Sciatic nerve (tissue), 2 donors: Measurements from ENCODE around the gene CERKL. TPM values are rescaled to one million over a fixed set of nuclear protein-coding genes. Genes with fewer than 3 reads are reported as not detected.

Experiments
- ATAC-seq: fragments of 200-7000 bp; cut with Tn5 transposase; one replicate; pipeline ENCODE4 v1.9.1; 2020; ENCODE audit warnings: mild to moderate bottlenecking, moderate library complexity
- DNase-seq: peaks from one replicate; pipeline ENCODE4 v3.0.0-alpha.2; 2020; ENCODE audit warnings: low spot score
- intact Hi-C: fragments of 100-400 bp; cut with DNase I; formaldehyde crosslinking; loops from one replicate; pipeline ENCODE4 v1.14.2; 2022
- total RNA-seq: library from RNA; stranded (reverse); fragmentation: NEBNext Ultra II Directional; extraction: Animal tissue kit (Norgen Biotek cat#: 25700); gene quantifications from one replicate; pipeline ENCODE4 v1.2.1, GENCODE V29; 2021
- donor health status: DM: no; HTN: no; CAD: no.
- donor health status: DM: no; HTN: no; CAD: no.

The CERKL gene
- total RNA-seq, 1 donor from 2014 or later, result not detected

DNA sequence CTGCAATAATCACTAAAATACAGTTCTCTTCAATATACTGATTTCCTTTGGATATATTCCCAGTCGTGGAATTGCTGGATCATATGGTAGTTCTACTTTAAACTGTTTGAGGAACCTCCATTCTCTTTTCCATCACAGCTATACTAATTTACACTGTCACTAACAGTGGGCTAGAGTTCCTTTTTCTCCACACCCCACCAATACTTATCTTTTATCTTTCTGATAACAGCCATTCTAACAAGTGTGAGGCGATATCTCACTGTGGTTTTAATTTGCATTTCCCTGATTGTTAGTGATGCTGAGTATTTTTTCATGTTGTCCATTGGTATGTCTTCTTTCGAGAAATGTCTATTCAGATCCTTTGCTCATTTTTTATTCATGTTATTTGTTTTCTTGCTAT lies 68.4 kb downstream of the CERKL start:
- no peak for ATAC-seq
- DNase-seq, result no peak
- intact Hi-C loops, result no loop called here

DNA sequence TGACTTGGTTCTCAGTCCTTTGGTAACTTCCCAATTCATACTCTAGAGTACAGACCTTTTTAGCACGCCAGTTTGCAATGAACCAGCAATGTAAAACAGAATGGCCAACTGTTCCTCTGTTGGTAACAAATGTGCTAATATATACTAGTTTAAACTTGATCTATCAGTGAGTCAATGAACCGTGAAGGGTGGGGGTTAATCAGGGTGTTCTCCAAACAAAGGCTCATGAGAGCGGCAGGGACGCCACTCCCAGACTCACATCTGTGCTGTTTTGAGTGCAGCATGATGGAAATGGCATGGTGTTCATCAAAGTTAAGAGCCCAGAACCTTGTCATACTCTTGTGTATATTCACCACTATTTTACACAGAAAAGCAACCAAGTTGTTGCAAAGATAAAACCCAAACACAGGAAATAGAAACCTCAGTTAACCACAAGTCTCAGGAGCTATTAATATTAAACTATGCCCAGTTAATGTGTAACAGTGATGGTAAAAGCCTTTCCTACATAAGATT lies 70.3 kb downstream of the CERKL start:
- intact Hi-C loops, result no loop called here
- ATAC-seq, result no peak

DNA sequence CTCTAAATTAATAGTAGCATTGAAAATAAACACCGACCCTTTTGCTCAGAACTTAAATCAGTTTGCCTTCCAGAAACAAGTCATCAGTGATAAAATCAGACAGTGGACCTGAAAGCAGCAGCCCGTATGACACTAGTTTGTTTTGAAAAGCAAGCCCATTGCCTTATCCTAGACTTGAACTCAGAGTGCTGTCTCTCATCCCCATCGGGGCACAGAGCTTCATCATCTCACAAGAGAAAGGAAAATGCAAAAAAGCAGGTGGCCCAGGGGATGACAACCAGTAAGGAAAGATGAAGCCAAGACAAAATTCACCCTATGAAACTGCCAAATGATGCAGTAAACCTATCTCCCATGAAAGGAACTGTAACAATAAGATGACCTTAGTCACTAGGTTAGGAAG lies 71.2 kb downstream of the CERKL start:
- DNase-seq (no peak), ATAC-seq (no peak)
- intact Hi-C loops, result no loop called here

More for the DNA sequence above, 70.3 kb downstream of the CERKL start:
- DNase-seq, result no peak

DNA sequence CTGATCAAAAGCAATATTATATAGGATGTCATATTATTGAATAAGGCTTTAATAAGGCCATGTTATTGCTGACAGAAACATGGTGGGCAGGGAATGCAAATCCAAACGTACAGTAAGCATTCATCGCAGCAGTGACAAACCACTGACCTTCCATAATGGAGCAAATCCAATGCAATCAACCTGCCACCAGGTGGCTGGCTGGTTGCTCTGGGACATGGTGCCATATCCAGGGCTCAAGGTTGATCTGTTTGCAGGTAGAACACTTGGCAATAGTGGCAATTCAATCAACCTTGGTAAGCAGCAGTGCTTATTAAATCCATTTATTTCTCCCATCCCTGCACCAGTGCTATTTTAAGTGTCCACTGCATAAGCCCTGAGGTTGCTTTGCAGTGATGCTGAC lies 75.4 kb downstream of the CERKL start:
- intact Hi-C loops, result no loop called here
- ATAC-seq, result no peak
- no peak for DNase-seq

DNA sequence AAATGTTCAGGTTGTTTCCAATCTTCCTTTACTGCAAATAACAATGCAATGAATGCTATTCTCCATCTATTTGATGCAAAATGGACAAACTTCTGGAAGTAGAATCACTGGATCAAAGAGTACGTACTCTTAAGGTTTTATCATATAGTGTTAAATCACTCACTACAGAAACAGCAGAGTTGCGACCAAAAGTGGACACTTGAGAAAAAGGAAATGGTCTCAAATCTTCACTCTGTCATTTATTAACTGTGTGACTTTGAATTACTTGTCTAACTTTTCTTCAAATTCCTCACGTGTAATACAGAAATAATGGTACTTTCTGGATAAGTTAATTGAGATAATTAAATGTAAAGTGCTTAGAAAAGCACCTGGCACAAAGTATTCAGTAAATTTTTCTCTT lies 78.1 kb downstream of the CERKL start:
- DNase-seq, result no peak
- no peak for ATAC-seq
- intact Hi-C loops, result no loop called here

DNA sequence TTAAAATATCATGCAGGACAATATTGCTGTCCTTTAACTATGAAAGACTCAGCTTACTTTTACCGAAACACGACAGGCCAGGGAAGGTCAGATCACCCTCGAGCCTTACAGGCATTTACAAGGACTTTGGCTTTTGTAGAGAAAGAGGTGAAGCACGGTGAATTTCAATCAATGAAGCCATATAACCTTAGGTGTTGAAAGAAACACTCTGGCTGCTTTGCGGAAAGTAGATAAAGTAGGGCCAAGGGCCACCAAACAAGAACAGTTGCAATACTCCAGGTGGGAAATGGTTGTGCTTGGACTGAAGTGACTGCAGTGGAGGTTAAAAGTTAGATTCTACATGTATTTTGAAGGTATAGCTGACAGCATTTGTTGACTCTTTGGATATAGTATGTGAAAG lies 80.5 kb downstream of the CERKL start:
- intact Hi-C loops, result no loop called here
- no peak for ATAC-seq
- no peak for DNase-seq

DNA sequence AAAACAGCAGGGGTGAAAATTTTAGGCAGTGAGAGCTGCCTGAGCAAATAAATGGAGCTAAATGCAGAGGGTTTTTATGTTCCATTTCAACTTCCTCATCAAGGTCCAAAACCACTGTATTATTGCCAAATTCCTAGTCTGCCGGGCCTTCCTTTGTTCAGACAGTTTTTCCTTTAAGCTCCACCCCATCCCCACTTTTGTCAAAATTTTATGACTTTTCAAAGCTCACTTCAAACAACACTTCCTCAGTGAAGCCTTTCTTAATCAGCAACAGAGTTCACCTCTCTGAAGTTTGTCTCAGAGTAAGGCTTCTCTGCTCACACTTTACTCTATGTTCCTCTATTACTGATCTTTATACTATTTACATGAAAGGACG lies 81.3 kb downstream of the CERKL start:
- ATAC-seq, result no peak
- no peak for DNase-seq
- intact Hi-C loops, result no loop called here

DNA sequence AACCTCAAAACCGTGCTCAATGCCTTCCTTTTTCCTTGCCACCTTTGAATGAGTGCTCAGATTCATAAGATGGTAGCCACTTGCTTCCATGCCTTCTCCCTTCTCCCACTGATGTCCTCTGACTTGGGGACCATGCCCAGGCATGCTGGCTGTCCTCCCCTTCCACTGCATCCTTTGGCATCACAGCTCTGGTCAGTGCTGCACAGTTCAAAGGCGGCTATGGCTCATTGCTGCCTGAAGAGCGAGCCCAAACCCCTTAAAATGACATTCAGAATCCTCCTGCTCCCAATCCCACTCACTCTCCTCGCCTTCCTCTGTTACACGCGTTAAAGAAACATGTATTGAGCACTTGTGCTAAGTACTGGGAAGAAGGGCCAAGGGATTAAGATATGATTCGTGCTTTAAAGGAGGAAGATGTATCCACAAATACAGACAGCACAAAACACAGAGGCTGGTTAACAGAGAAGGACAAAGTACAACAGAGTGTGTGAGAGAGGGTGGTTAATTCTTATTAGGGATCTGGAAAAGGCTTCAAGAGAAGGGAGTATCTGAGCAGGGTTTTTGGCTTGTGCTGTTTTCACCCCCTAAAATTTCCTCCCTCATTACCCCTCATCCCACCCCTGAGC lies 81.8 kb downstream of the CERKL start:
- DNase-seq (no peak), ATAC-seq (no peak)
- intact Hi-C loops, result no loop called here

DNA sequence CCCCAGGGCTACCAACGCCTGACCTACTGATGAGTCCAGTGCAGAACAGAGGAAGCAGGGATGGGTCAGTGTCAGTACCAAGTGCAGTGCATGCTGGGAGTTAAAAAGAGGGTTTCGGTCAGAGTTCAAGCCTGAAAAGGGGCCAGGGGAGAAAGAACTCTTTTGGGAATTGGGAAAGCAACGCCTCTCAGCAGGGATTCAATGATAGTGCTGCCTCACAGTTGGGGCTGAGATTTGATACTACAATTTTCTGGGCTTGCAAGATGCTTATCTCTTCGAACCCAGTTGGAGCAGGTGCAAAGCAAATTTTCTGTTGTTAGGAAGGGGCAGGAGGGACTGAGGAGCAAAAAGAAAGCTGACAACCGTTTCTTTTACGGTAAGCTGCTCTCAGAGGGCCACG lies 82.6 kb downstream of the CERKL start:
- intact Hi-C loops, result no loop called here
- DNase-seq (no peak), ATAC-seq (no peak)

DNA sequence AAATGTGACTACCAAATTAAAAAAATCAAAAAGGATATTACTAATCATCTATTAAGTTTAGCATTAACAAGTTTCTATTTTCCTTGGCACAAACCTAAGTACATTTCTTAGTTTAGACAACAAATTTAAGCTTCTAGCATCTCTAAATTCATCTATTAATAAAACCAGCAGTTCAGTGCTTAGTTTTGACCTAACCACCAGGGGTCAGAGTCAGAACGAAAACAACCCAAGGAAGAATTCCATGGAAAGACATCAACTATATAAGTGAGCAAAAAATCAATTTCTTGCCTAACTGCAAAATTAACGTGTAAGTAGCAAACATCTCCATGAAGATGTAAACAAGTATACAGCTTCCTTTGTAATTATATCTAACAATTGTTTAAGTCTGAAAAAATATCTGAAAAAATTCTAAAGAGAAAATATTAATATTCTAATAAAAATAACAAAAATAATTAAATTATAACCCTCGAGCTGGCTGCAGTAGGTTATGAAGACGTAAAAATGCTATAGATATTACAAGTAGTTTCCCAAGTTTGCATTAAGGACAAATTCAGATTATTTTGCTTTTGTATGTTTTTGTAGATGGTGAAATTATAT lies 83.7 kb downstream of the CERKL start:
- intact Hi-C loops, result no loop called here
- ATAC-seq (no peak), DNase-seq (no peak)

DNA sequence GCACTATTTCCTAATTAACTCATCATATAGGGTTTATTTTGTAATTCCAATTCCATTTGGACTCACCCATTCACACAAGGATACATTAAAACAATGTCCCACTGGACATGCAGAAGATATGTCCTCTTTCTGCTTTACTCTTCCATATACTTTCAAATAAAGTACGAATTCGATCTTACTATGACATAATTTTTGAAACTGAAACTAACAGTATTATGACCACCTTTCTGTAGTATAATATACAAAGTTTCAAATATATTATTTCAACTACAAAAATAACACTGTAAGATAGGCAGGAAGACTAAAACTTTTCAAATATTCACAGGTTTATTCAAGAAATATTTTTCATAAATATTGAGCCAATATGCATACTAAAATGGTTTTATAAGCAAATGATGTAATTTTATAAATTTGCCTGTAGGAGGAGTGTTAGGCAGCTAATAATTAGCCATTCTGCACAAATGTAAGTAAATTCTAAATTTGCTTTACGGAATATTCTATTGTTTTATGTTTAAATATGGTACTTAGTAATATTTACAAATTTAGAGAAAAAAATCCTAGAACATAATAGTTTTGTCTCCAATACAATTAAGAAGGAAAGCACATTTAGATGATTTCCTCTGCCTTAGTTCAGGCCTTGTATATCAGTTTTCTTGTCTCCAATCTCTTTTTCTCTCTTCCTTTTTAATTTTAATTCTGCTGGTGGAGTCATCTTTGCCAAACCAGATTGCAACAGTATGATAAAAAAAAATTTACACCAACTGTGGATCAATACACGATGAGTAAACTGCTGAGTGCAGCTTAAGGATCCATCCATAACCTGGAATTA lies 85.9 kb downstream of the CERKL start:
- intact Hi-C loops, result no loop called here
- no peak for DNase-seq
- no peak for ATAC-seq

DNA sequence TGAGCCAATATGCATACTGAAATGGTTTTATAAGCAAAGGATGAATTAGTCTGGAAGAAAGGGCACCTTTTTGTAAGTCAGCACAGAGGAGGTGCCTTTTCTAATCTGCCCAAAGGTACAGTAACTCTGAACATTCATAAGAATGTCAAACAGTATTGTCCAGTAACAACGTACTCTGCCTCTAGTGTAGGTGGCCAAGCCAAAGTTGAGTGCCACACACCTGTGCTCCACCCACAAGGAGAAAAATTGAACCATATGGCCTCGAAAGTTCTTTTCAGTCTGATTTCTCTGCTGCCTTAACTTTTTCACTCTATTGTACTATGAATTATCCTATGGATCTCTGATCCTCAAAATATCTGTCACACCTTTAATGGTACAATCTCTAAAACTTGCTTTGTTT lies 86.8 kb downstream of the CERKL start:
- no peak for DNase-seq
- no peak for ATAC-seq
- intact Hi-C loops, result no loop called here

DNA sequence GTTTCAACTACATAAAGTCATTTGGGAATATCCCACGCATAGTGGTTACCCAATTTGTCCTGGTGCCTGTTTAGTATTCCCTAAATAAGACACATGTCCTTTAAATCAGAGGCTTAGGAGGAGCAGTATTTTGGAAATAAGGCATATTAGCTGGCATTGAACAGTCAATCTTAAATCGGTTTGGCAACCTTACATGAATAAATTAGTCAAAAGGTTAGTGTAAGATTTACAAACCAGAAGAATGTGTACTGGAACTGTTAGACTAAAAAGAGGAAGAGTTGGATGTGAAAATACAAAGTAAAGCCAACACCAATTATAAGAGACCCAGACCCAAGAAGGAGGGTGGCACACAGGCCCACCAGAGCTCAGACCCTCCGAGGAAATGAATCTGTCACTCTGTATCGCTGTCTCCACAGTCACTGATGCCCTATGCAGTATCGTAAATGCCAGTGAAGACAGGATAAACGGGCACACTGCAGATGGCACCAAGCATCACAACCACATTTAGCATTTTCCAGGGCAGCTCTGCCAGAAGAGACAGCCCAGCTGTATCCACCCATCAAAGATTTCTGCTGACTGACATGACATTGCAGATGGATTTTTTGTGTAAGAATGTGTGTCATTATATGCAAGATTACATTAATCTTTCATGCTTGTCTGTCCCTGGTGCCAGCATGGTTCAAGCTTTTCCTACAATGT lies 90.4 kb downstream of the CERKL start:
- intact Hi-C loops, result loop anchor here (5.0 kb wide), 1 partner anchor 376 kb away; no protein-coding TSS in a partner anchor
- DNase-seq, result no peak
- ATAC-seq, result no peak

DNA sequence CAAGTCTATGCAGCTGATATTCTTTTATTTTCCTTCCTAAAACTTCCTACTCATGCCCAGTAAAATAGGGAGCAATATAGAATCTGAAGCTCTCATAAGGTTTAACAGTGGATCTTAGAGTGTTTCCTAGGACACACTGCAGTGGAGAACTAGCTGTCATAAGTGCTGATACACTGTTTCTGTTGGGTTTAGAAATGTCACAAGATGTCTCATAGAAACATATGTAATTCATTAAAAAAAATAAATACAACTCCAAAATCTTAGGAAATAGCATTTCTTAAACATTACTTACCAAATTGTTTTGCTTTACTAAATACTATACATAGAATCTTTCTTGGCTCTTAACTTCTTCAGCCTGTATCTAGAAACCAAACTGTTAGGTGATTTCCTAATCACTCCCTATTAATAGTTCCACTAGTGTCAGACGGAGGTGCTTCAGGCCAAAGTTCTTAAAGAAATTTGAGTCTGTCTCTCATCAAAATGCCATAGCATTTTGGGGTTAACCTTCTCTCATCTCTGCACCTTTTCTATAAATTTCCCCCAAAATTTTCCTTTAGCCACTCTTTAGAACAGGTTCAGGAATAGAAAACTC lies 93.7 kb downstream of the CERKL start:
- no peak for ATAC-seq

DNA sequence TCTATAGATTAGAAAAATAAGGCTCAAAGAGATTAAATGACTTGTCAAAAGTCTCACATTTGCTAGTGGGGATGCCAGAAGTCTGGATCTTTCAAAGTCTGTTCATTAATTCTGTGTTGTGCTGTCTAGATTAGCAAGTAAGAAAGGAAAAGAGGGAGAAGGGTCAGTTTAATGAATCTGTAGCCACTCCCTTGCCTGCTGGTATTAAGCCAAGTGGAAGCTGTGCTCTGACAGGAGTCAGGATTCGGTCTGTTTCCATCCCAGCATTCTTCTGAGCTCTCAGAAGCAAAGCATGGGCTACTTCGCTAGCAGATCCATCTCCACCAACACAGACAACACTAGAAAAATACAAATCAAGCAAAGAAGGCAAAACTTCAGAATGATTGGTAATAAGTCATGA lies 98.5 kb downstream of the CERKL start:
- ATAC-seq, result no peak
- intact Hi-C loops, result no loop called here
- DNase-seq, result no peak

More for the DNA sequence above, 93.7 kb downstream of the CERKL start:
- DNase-seq, result no peak
- intact Hi-C loops, result no loop called here

DNA sequence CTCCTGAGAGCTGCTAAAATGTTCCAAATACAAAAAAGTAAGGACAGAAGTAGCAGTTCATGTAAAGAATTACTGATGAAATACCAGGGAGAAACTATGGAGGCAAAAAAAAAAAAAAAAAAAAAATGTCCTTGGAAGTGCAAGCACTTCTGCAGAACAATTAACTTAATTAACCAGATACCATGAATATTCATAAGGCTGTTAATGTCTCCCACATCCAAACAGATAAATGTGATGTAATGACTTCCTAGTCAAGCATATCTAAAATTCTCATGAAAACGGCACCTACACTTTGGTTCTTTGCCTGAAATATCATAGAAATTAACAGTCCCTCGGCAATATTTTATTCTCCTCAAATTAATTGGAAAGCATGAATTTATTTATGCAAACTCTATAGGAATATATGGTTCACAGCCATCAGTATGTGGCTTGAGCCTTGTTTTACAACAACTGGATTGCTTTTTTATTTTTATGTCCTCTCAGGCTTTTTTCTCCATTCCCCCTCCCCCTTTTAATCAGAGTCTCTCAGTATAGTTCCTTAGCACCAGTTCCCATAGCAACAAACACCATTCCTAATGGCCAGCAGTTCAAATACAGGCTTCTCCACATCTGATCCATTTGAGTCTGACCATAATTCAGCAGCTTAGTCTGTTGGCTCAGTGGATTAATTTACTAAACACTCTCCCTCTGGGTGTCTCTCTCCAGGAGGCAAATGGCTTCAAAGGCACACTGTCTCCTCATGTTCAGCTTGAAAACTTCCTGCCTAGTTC lies 102.7 kb downstream of the CERKL start:
- intact Hi-C loops, result no loop called here
- ATAC-seq (no peak), DNase-seq (no peak)

DNA sequence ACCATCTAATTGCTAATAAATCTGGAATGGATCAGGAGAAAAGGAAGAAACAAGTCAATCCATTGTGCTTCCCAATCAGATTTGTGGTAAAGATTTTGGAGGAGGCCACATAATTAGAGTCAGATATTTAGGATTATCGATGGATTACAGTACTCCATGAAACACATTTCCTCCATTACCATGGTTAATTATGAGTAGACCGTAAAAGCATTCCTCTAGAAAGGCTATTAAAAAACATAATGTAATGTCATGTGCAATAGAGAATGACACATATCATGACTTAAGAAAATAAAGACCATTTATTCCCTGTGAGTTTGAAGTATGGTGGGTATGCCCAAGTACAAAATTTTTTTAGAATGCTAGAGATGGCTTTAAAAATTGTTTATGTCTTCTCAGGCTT lies 103.7 kb downstream of the CERKL start:
- no peak for DNase-seq
- ATAC-seq, result no peak
- intact Hi-C loops, result no loop called here

DNA sequence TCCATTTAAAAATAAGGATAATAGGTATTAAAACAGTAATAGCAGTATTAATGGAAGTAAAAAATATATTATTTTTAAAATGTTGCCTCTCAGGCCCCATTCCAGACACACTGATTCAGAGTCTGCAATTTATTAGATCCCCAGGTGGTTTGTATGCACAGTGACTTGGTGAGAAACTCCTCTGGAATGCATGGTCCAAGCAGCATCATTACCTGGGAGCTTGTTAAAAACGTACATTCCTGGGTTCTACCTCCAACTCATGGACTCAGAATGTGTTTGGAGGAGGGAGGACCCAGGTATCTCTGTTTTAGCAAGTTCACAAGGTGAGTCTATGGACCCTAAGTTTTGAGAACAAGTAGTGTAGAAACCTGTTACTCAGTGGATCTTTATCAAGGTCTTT lies 104.1 kb downstream of the CERKL start:
- ATAC-seq (no peak), DNase-seq (no peak)
- intact Hi-C loops, result no loop called here

DNA sequence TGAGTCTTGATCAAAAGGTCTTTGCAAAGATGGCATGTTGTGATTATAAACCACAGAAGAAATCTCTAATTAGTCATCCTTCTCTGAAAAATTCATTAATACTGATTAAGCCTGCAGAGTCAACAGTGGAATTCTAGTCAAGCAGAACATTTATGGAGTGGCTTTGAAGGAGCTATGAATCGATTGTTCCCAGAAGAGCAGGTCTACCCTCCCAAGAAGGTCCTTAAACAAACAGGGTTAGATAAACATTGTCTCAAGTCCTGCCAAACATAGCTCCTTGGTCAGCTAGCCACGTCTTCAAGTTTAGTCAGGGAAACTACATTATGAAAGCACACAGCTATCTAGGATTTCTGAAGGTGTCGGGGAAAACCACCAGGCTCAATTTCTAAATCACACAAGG lies 110.8 kb downstream of the CERKL start:
- intact Hi-C loops, result no loop called here
- no peak for DNase-seq
- no peak for ATAC-seq
